ENCODE data around the gene TEAD3. TPM values are rescaled to one million over a fixed set of nuclear protein-coding genes. Genes with fewer than 3 reads are reported as not detected.
A peak's percentile ranks its signal among the peaks of the same experiment; 100 is the strongest.

TEAD3 gene
- total RNA-seq, result 10 to 100 TPM; 19.2 to 20.7 TPM
- polyA plus RNA-seq, result 10 to 100 TPM; 15.0 to 17.8 TPM
- long read RNA-seq, donor 1, partial matches to known transcripts, result 0 of 7 reads
- long read RNA-seq, donor 1, other reads (novel, unspliced or antisense), result 7 of 7 reads
- long read RNA-seq, donor 2, result 0 reads
- long read RNA-seq, donor 3, result 0 reads
- long read RNA-seq, donor 4, result 0 reads
- long read RNA-seq, donor 5, partial matches to known transcripts, result 0 of 7 reads
- long read RNA-seq, donor 5, other reads (novel, unspliced or antisense), result 7 of 7 reads

GRCh38 chr6:35496841-35497570 is at the start of gene TEAD3:
Gene TEAD3 (minus strand): TSS chr6:35497079.
- ATAC-seq (ENCODE audit: insufficient read depth, low FRiP score), result peak; percentile 60
- peak within 1 kb of the TSS; percentile 45 for H3K4me3 ChIP-seq
- peak; percentile 89 to 94 (median 91) for DNase-seq
- H3K27me3 ChIP-seq (ENCODE audit: control insufficient read depth in 3 of 3, insufficient read depth in 3 of 3, low read length in 2 of 3), result no peaks in the 10 kb centered on the region
- H3K9me3 ChIP-seq (ENCODE audit: control insufficient read depth in 4 of 4, insufficient read depth in 3 of 4, low read length in 3 of 4), result no peaks in the 10 kb centered on the region
- H3K4me1 ChIP-seq (ENCODE audit: control insufficient read depth in 5 of 5, insufficient read depth in 5 of 5, low read length in 5 of 5), result peaks cover 0 to 53% (median 33%) of the 10 kb centered on the region in 5 donors
- 0 to 1% methylated on average over 46 to 96 of the region's 98 CpGs for WGBS, 2 donors
- H3K27ac ChIP-seq (ENCODE audit: low read depth in 1 of 2, low read length in 1 of 2), result peak within 1 kb of the TSS; percentile 89 to 91
- no peaks in the 10 kb centered on the region for H3K36me3 ChIP-seq (ENCODE audit: control insufficient read depth in 4 of 4, insufficient read depth in 4 of 4, low read length in 4 of 4)
- TF ChIP-seq CTCF (IDR thresholded peaks at IDR 0.05; ENCODE audit: control extremely low read depth, extremely low read depth), result no peak
- peak within 1 kb of the TSS; percentile 56 to 68 for H3K9ac ChIP-seq (ENCODE audit: insufficient read depth in 1 of 2, low read length in 2 of 2)

- no peak overlapping the region for H3K27ac ChIP-seq (ENCODE audit: low read depth in 1 of 2, low read length in 1 of 2)
- no peaks in the 10 kb centered on the region for H3K27me3 ChIP-seq (ENCODE audit: control insufficient read depth in 3 of 3, insufficient read depth in 3 of 3, low read length in 2 of 3)
- no peak for ATAC-seq (ENCODE audit: insufficient read depth, low FRiP score)
- no peaks in the 10 kb centered on the region for H3K36me3 ChIP-seq (ENCODE audit: control insufficient read depth in 4 of 4, insufficient read depth in 4 of 4, low read length in 4 of 4)
- WGBS, 2 donors, result 78 to 86% methylated on average over 12 to 13 of the region's 13 CpGs
- peaks cover 0 to 2% (median 0%) of the 10 kb centered on the region in 5 donors for H3K4me1 ChIP-seq (ENCODE audit: control insufficient read depth in 5 of 5, insufficient read depth in 5 of 5, low read length in 5 of 5)
- peaks cover 0 to 2% (median 0%) of the 10 kb centered on the region in 4 donors for H3K9me3 ChIP-seq (ENCODE audit: control insufficient read depth in 4 of 4, insufficient read depth in 3 of 4, low read length in 3 of 4)
- H3K4me3 ChIP-seq, result no peak overlapping the region
- DNase-seq, result no peak
- no peak for TF ChIP-seq CTCF (IDR thresholded peaks at IDR 0.05; ENCODE audit: control extremely low read depth, extremely low read depth)
- H3K9ac ChIP-seq (ENCODE audit: insufficient read depth in 1 of 2, low read length in 2 of 2), result no peak overlapping the region
Observed at GRCh38 chr6:35544769-35545361, 48.0 kb upstream of the TEAD3 start.

- H3K9ac ChIP-seq (ENCODE audit: insufficient read depth in 1 of 2, low read length in 2 of 2), result no peak overlapping the region
- H3K9me3 ChIP-seq (ENCODE audit: control insufficient read depth in 4 of 4, insufficient read depth in 3 of 4, low read length in 3 of 4), result peaks cover 0 to 2% (median 0%) of the 10 kb centered on the region in 4 donors
- 71 to 86% methylated on average over 16 of the region's 16 CpGs for WGBS, 2 donors
- H3K27ac ChIP-seq (ENCODE audit: low read depth in 1 of 2, low read length in 1 of 2), result no peak overlapping the region
- no peak for TF ChIP-seq CTCF (IDR thresholded peaks at IDR 0.05; ENCODE audit: control extremely low read depth, extremely low read depth)
- no peak overlapping the region for H3K4me3 ChIP-seq
- DNase-seq (peak; percentile 45 to 73 (median 70)), ATAC-seq (ENCODE audit: insufficient read depth, low FRiP score) (peak; percentile 53)
- H3K36me3 ChIP-seq (ENCODE audit: control insufficient read depth in 4 of 4, insufficient read depth in 4 of 4, low read length in 4 of 4), result no peaks in the 10 kb centered on the region
- peaks cover 0 to 2% (median 0%) of the 10 kb centered on the region in 5 donors for H3K4me1 ChIP-seq (ENCODE audit: control insufficient read depth in 5 of 5, insufficient read depth in 5 of 5, low read length in 5 of 5)
- H3K27me3 ChIP-seq (ENCODE audit: control insufficient read depth in 3 of 3, insufficient read depth in 3 of 3, low read length in 2 of 3), result no peaks in the 10 kb centered on the region
Observed at GRCh38 chr6:35543459-35544193, 46.7 kb upstream of the TEAD3 start.
